GM21576 (cell line): Measurements from ENCODE around the gene S100A3.
"Not testable (repeated sequence)": the region's sequence is repeated elsewhere in the genome, so short reads cannot be mapped to it uniquely, and the experiment has no call there.

Source experiments
- ATAC-seq: cut with Tn5 transposase; IDR thresholded peaks from one replicate; pipeline ENCODE4 v1.9.1; 2021; ENCODE audit warnings: mild to moderate bottlenecking, moderate library complexity; ENCODE audit not compliant: unreplicated experiment

The S100A3 gene

DNA sequence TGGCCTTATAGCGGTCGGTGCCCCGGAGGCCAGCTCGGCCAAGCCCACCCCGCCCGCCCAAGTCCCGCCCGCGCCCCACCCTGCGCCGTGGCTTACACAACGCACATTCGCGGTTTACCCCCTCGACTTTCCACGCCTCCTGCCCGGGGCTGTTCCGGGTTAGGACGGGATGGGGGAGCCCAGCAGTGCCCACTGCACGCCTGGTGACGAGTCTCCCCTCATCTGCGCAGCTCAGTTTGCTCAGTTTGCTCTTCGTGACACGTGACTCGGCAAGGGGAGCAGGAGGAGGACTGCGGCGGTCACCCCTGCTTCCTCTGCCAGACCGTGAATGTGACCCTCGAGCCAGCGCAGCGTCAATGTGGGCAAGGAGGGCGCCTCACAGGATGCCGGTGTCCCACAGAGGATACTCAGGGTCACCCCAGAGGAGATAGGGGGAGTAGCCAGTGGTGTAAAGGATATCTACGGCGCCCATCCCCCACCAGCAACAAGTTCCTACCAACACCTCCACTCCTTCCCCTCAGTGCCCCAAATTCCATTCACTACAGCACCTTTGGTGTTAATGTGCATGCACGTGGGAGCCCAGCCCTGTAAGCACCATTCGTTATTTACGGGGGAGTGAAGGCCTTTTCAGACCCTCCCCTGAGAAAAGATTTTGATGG is 12.9 kb downstream of the S100A3 start:
- ATAC-seq: no peak

DNA sequence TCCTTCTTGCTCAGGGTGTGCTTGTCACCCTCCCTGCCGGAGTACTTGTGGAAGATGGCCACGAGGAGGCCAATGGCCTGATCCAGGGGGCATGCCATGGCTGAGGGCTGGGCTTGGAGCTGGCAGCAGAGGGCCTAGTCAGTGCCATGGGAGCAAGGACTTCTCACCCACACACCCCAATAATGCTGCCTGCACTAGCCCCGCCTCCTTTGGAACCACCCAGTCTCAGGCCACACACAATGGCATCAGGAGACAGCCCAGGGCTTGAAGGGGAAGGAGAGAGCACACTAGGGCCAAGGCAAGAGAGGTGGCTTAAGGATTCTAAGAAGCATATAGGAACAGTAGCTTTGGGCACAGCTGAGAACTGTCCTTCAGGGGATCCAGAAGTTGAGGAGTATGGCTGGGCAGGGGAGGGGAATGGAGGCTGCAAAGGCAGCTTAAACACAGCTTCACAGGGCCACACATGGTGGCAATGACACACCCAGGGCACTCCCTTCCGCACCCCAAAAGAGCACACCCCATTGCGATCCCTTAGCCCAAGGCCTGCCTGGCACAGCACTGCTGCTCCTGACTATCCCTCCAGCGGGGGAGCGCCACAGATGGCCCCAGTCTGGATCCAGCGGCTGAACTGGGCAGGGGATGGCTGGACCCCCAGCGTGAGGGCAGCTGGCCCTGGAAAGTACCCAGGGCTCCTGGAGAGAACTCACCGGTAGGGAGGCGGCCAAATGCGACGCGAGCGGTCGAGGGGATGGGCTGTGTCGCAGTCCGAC is 13.6 kb downstream of the S100A3 start, which contains the start of gene S100A6:
Gene S100A6 (minus strand): TSS at position 750 of the 770 bp plus-strand sequence. CDS start 652 bp downstream, at position 98.
- ATAC-seq: no peak

DNA sequence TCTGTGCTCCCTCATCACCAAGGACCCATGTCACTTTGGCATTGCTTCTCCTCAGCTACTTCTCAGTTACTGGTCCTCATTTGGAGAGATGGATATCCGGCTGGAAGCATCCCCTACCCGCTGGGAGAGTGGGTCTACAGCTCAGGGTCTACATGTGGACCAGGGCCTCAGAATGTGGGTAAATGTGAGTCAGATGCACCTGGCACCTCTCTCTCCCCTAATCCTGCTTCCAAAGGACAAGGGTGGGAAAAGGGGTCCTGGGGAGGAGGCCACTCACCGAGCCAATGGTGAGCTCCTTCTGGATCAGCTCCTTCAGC is 14.2 kb downstream of the S100A3 start:
- ATAC-seq: no peak

GRCh38 chr1:153534226-153534924 is 14.7 kb downstream of the S100A3 start:
- no peak for ATAC-seq

GRCh38 chr1:153533689-153534201 is 15.3 kb downstream of the S100A3 start:
- ATAC-seq: no peak

- ATAC-seq: no peak
These were observed 16.1 kb downstream of the S100A3 start for GRCh38 chr1:153532769-153533599.

GRCh38 chr1:153532181-153532580 is 16.9 kb downstream of the S100A3 start:
- ATAC-seq: no peak

GRCh38 chr1:153531638-153532037 is 17.4 kb downstream of the S100A3 start:
- ATAC-seq: no peak

- no peak for ATAC-seq
These were observed 21.4 kb downstream of the S100A3 start for GRCh38 chr1:153527683-153528040.

DNA sequence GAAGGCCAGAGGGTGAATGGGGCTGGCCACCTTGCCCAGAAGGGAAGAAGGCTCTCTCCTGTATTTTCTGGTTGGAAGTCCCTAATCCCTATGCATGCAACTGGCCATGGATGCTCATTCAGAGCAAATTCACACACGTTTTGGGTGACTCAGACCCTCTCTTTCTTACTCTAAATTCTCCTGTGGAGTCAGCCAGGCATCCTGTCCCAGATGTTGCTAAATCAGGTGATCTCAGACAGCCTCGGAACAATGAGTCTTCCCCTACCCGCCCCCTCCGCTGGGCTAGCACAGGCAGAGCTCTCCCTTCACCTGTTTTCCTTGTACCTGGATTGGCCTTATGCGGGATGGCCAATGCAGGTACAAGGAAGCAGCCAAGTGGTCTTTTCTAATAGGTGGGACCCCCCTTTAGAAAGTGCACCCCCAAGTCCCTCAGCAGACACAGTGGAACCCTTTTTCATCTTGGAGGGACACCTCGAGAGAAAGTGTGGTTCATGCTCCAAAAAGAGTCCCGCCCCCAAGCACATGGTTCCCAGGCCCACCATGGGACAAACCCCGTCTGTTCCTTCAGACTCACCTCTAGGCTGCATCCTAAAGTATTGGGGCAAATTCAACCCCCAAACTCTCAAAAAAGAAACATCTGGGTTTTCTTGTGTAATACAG is 21.9 kb downstream of the S100A3 start:
- ATAC-seq: no peak

- ATAC-seq: no peak
These were observed 22.9 kb downstream of the S100A3 start for GRCh38 chr1:153526132-153526543.

GRCh38 chr1:153525088-153525728 is 23.9 kb downstream of the S100A3 start:
- no peak for ATAC-seq

- not testable (repeated sequence) for ATAC-seq
These were observed 26.6 kb downstream of the S100A3 start for GRCh38 chr1:153522353-153523048.

DNA sequence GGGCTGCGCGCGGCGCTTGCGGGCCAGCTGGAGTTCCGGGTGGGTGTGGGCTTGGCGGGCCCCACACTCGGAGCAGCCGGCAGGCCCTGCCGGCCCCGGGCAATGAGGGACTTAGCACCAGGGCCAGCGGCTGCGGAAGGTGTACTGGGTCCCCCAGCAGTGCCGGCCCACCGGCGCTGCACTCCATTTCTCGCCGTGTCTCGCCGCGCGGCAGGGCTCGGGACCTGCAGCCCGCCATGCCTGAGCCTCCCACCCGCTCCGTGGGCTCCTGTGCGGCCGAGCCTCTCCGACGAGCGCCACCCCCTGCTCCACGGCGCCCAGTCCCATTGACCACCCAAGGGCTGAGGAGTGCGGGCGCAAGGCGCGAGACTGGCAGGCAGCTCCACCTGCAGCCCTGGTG is 27.2 kb downstream of the S100A3 start:
- ATAC-seq: not testable (repeated sequence)

GRCh38 chr1:153520818-153521476 is 28.1 kb downstream of the S100A3 start:
- ATAC-seq: no peak

GRCh38 chr1:153520137-153520691 is 28.8 kb downstream of the S100A3 start:
- not testable (repeated sequence) for ATAC-seq

DNA sequence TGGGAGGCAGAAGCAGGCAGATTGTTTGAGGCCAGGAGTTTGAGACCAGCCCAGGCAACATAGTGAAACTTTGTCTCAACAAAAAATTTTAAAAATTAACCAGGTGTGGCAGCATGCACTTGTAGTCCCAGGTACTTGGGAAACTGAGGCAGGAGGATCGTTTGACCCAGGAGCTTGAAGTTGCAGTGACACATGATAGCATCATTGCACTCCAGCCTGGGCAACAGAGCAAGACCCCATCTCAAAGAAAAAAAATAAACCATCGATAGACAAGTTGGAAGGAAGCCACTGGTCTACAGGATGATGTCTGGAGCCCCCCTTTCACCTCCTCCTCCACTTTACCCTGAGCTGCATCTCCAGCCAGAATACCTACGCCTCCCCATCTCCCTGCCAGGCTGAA is 29.8 kb downstream of the S100A3 start:
- no peak for ATAC-seq
